ENCODE measurements around the gene LRGUK. TPM values are rescaled to one million over a fixed set of nuclear protein-coding genes. Genes with fewer than 3 reads are reported as not detected.

LRGUK gene
- total RNA-seq, 1 experiment from 2014 or later: 1.5 TPM

GRCh38 chr7:134101716-134102115, 25.4 kb upstream of the LRGUK start:
- Histone ChIP-seq H2AK5ac (ENCODE audit: insufficient read length, low read length) (no peak overlapping the region), H4K8ac (replicated peaks; ENCODE audit: insufficient read length, low read depth, low read length) (no peak overlapping the region), H4K20me1 (ENCODE audit: control insufficient read depth, insufficient read depth, insufficient read length) (no peaks in the 10 kb centered on the region), H4K91ac (ENCODE audit: insufficient read length, low read depth, low read length) (no peak overlapping the region), H2BK12ac (ENCODE audit: insufficient read length, low read depth, low read length) (no peak overlapping the region), H3K9me3 (ENCODE audit: control insufficient read depth, low read depth, low read length) (no peaks in the 10 kb centered on the region), H2BK5ac (ENCODE audit: insufficient read length, low read length) (no peak overlapping the region), H3K4me2 (ENCODE audit: insufficient read depth, insufficient read length, low read length) (no peak overlapping the region), H3K14ac (ENCODE audit: insufficient read depth, low read length) (no peak overlapping the region), H3K18ac (ENCODE audit: insufficient read length, low read depth, low read length) (no peak overlapping the region), H2BK120ac (ENCODE audit: low read depth, low read length, poor library complexity, severe bottlenecking) (no peak overlapping the region), H3K27ac (ENCODE audit: insufficient read length, low read depth, low read length) (no peak overlapping the region), H3K27me3 (ENCODE audit: insufficient read depth, low read length) (no peaks in the 10 kb centered on the region), H2BK15ac (ENCODE audit: low read depth, low read length) (no peak overlapping the region), H3K23ac (ENCODE audit: insufficient read length, low read depth, low read length) (no peak overlapping the region), H3K79me1 (ENCODE audit: insufficient read depth, low read depth, low read length, poor library complexity, severe bottlenecking) (no peaks in the 10 kb centered on the region), H3K9ac (ENCODE audit: extremely low read depth, insufficient read length, low read length) (no peak overlapping the region), H3K4me1 (ENCODE audit: insufficient read depth, low read length) (no peaks in the 10 kb centered on the region), H3K56ac (ENCODE audit: insufficient read length, low read depth, low read length) (no peak overlapping the region), H3K4ac (ENCODE audit: low read depth, low read length) (no peak overlapping the region), H3K79me2 (ENCODE audit: insufficient read depth, low read length) (no peaks in the 10 kb centered on the region), H3T11ph (ENCODE audit: low read length) (no peak overlapping the region), H4K5ac (ENCODE audit: insufficient read length, low read depth, low read length) (no peak overlapping the region), H2BK20ac (ENCODE audit: low read depth, low read length, poor library complexity, severe bottlenecking) (no peak overlapping the region), H3K23me2 (ENCODE audit: insufficient read length, low read depth, low read length, poor library complexity, severe bottlenecking) (no peaks in the 10 kb centered on the region), H2AFZ (ENCODE audit: low read length) (no peak overlapping the region)
- H3K4me1 Mint-ChIP-seq: peaks cover 12 to 13% of the 10 kb centered on the region in 2 experiments
- H3K27ac Mint-ChIP-seq: no peak overlapping the region
- no peak overlapping the region for H3K4me3 Mint-ChIP-seq
- peaks cover 3 to 7% (median 3%) of the 10 kb centered on the region in 3 experiments; a peak in 5 of 7 replicates for H3K36me3 Mint-ChIP-seq (ENCODE audit: insufficient read depth in 1 of 3, low read depth in 3 of 3)
- DNase-seq: no peak
- TF ChIP-seq, protein P1, sequence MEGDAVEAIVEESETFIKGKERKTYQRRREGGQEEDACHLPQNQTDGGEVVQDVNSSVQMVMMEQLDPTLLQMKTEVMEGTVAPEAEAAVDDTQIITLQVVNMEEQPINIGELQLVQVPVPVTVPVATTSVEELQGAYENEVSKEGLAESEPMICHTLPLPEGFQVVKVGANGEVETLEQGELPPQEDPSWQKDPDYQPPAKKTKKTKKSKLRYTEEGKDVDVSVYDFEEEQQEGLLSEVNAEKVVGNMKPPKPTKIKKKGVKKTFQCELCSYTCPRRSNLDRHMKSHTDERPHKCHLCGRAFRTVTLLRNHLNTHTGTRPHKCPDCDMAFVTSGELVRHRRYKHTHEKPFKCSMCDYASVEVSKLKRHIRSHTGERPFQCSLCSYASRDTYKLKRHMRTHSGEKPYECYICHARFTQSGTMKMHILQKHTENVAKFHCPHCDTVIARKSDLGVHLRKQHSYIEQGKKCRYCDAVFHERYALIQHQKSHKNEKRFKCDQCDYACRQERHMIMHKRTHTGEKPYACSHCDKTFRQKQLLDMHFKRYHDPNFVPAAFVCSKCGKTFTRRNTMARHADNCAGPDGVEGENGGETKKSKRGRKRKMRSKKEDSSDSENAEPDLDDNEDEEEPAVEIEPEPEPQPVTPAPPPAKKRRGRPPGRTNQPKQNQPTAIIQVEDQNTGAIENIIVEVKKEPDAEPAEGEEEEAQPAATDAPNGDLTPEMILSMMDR (conservative IDR thresholded peaks at IDR 0.05): no peak
- no peaks in the 10 kb centered on the region for H3K27me3 Mint-ChIP-seq (ENCODE audit: low read depth)
- peaks cover 10 to 11% of the 10 kb centered on the region in 2 experiments; a peak in 4 of 5 replicates for H3K9me3 Mint-ChIP-seq
- WGBS (ENCODE audit: extremely low coverage, insufficient read length, low lambda C conversion rate): no CpG with 5 or more reads among the region's 3 CpGs
